HG03521 (cell line): ENCODE results near the gene HIGD1A.
A peak's percentile ranks its signal among the peaks of the same experiment; 100 is the strongest.
"Not testable (repeated sequence)": the region's sequence is repeated elsewhere in the genome, so short reads cannot be mapped to it uniquely, and the experiment has no call there.

Experiments used
- ATAC-seq: cut with Tn5 transposase; IDR thresholded peaks from one replicate; pipeline ENCODE4 v1.9.1; 2021; ENCODE audit warnings: mild to moderate bottlenecking, moderate library complexity; ENCODE audit not compliant: unreplicated experiment

The HIGD1A gene

DNA sequence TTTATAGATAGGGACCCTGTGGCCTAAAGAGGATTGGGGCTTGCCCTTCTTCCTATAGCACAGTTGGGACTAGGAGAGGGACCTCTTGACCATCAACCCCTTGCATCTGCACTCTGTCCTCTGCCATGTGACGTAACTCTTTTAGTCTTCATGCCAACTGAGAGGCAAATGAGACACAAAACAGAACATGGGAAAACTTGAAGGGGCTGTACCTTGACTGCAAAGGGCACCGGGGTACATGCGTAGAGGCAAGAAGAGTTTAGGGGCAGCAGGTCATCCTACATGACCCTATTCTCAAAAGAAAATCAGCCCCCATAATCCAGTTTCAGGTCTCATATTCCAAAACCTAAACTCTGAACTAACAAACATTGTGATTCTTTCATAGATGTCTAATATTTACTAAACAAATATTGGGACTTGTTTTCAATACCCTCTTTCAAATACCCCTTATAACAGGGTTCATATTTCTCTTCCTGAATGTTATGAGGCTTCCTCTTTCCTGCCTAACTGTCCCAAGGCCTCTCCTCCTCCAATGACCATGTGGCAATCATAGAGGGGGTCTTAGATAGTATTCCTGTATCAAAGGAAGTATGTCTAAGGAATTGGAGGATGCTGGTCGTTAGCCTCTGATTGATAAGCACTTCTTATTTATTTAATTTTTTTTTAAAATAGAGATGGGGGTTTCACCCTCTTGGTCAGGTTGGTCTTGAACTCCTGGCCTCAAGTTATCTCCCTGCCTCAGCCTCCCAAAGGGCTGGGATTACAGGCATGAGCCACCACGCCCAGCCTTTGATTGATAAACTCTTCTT lies 25.5 kb upstream of the HIGD1A start:
- ATAC-seq, result no peak

DNA sequence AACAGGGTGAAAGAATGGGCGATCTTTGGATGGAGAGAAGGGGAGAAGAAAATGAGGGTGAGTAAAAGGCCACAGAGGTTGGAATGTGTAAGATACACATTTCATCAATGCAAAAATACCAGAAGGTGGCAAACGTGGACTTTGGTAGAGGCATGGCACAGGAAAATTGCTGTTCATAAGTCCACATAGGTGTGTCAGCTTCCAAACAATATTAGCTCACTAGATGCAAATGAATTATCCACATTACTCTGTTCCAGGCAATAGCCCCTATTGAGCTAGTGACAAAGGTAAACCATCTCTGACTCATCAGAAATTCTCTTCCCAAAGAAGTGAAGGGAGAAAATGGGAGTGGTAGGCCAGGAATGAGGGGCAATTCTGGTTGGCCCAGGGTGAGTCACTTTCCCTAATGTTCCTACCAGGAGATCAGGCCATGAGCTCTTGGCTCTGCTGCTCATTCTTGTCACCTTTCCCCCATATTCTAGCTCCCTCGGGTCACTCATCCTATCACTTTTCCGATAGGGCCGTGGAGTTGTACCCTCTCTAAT lies 24.9 kb upstream of the HIGD1A start:
- ATAC-seq, result no peak

DNA sequence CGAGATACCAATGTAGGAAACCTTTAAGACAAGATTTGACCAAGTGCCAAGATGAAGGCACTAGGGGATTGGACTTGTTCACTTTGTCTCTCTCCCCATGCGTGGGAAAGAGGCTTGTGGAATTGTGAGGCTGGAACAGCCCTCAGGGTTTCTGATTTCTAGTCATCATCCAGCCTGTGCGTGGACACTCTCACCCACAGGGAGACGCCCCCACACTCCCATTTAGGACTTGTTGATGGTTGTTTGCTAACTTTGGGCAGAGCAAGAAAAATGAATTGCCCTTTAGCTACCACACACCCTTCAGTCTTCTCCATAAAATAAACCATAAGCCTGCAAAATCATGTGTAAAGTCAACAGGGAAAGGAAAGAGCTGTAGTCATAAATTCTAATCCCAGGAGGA lies 23.4 kb upstream of the HIGD1A start:
- no peak for ATAC-seq

DNA sequence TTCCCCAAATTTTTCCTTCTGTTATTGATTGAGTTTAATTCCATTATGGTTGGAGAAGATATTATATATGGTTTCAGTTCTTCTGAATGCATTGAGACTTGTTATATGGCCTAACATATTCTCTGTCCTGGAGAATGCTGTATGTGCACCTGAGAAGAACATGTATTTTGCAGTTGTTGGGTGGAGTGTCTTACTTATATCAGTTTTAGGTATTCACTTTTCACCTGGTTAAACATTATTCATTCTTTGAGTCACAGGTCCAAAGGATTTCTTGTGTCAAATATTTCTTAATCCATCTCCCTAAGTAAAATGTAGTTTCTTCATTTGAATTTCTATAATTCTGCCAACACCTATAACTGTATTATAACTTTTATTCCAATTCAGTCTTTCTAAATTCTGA lies 22.7 kb upstream of the HIGD1A start:
- no peak for ATAC-seq

DNA sequence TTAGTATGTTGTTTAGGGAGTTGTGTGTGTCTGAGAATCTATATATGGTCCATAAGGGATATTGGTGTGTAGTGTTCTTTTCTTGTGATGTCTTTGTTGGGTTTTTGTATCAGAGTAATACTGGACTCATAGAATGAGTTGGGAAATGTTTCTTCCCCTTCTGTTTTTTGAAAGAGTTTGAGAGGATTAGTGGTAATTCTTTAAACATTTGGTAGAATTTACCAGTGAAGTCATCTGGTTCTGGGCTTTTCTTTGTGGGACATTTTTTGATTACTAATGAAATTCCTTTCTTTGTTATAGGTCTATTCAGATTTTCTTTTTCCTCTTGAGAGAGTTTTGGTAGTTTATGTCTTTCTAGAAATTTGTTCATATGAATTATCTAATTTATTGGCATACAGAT lies 21.9 kb upstream of the HIGD1A start:
- no peak for ATAC-seq

DNA sequence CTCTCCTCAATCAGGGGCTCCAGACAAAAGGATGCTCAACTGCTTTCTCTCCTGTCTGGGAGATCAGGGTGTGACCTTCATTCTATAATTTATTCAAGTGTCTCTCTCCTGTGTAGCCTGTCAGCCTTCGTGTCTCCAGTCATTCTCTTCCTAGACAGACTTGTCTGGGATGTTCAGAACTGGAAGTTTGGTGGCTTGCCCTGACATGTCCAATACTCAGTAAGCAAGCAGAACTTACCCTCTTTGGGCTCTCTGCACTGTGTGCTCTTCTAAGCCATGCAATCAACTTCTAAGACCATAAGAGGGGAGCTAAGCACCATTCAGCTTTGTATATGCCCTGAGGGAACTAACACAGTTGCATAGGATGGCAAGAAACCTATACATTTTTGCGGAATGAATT lies 19.1 kb upstream of the HIGD1A start:
- ATAC-seq, result no peak

DNA sequence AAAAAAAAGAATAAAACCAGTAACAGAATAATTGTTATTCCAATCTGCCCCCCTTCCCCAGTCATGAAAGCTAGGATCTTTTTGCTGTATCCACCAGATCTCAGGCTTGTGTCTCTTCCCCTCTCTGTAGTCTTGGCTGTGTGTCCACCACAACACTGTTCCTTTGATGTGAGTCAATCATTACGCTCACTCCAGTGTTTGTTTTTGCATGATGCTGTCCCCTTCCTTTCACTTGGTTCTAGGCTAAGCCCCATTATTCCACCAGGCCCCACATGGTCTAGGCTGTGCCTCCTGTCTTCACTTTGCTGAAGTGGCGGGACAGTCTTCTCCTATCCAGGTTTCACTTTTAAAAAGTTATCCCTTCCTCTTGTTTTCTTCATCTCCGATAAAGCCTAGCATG lies 18.5 kb upstream of the HIGD1A start:
- no peak for ATAC-seq

DNA sequence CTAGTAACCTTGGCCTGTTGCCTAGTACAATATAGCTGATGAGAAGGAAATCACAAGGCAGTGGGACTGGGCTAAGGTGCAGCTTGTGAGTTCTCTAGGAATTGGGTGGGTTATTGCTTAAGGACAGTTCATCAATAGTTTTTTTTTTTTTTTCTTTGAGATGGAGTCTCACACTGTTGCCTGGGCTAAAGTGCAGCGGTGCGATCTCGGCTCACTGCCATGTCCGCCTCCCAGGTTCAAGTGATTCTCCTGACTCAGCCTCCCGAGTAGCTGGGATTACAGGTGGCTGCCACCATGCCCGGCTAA lies 16.4 kb upstream of the HIGD1A start:
- no peak for ATAC-seq

DNA sequence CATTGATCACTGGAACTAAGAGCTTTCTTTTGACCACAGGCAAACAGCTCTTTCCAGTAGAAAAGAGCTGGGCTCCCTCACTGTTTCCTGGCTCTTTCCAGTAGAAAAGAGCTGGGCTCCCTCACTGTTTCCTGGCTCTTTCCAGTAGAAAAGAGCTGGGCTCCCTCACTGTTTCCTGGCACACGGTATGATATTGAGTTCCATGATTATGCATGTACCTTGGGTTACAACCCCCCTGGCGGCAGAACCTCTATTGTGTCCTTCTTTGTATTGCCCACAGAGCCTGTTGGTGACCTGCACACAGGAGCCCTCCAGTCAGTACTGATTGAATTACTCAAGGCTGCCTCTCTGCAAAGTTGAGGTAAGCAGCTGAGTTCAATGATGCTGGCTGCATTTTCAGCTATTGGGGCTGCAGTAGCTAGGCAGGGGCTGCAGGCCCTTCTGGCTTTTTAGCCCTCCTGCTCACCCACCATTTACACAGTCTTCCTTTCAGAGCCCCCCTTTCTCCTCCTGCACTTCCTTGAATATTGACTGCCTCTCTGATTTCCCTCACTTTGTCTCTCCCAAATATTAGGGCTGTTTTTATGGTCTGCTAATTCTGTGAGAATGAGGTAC lies 15.2 kb upstream of the HIGD1A start:
- ATAC-seq, result no peak

DNA sequence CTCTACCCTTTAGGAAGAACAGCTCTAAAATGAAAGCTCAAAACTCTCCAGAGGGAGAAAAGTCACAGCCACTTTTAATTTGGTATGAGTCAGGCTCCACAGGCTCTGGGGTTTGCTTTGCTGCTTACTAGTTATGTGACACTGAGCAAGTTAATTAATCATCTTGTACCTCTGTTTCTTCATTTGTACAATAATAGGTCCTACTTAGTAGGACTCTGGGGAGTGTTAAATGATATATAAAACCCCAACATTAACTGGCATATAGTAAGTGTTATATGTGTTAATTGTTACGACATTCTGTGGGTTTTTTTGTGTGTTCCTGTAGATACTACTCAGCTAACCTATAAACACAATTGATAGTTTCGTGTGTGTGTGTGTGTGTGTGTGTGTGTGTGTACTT lies 11.5 kb upstream of the HIGD1A start:
- no peak for ATAC-seq

DNA sequence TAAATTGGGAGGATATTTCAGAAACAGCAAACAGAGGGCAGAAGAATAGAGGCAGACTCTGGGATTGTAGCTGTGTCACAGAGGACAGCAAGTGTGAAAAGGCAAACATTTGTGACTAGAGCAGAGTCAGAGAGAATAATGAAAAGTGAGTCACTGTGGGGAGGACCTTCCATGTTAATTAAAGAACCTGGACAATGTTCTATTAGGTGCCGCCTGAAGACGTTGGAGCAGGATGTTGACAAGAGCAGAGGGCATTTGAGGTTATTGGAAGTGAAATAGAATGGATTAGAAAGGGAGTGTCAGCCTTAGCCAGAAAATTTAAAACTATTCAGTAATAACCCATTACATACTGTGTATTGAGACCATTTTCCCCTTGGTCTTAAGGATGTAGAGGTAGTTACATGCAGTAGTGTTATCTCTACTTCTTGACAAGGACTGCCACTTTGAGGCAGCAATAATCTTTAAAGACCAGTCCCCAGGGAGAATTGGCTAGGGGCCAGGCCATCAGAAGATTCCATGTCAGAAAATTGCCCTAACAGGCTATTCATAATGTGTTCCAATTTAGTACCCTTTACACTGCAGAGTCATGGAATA lies 10.7 kb upstream of the HIGD1A start:
- no peak for ATAC-seq

DNA sequence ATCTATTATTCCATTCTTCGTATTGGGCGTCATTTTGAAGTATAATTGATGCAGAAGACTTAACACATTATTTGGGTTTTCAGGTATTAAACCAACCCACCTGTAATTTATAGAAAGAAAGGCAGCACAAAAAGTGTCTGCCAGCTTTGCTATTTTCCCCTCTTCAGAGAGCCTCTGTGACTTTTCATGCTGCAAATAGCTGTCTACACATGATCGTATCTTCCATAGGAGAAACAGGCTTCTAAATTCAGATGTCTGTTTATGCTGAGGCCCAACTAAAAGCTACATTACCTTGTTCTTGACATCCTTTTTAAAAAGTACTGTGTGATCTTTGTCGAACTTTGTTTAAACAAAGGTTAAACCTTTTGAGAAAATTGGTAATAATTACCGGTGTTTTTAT lies 10.0 kb upstream of the HIGD1A start:
- no peak for ATAC-seq

DNA sequence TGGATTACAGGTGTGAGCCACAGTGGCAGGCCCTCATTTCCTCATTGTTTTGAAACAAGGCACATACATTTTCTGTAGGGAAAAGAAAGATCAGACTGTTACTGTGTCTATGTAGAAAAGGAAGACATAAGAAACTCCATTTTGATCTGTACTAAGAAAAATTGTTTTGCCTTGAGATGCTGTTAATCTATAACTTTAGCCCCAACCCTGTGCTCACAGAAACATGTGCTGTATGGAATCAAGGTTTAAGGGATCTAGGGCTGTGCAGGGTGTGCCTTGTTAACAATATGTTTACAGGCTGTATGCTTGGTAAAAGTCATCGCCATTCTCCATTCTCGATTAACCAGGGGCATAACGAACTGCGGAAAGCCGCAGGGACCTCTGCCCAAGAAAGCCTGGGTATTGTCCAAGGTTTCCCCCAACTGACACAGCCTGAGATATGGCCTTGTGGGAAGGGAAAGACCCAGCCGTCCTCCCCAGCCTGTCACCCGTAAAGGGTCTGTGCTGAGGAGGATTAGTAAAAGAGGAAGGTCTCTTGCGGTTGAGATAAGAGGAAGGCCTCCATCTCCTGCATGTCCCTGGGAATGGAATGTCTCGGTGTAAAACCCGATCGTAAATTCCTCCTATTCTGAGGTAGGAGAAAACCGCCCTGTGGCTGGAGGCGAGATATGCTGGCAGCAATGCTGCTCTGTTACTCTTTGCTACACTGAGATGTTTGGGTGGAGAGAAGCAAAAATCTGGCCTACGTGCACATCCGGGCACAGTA lies 7.0 kb upstream of the HIGD1A start:
- not testable (repeated sequence) for ATAC-seq

DNA sequence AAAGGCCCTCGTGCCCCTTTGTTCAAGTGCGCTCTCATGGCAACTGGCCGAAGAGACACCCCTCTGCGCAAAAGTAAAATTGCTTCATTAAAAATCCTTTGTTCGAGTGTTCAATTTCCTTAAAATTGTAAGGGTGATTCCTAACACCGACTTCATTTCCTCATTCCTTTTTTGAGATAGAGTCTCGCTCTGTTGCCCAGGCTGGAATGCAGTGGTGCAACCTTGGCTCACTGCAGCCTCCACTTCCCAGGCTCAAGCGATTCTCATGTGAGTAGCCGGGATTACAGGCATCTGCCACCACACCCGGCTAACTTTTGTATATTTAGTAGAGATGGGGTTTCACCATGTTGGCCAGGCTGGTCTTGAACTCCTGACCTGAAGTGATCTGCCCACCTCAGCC lies 6.4 kb upstream of the HIGD1A start:
- not testable (repeated sequence) for ATAC-seq

DNA sequence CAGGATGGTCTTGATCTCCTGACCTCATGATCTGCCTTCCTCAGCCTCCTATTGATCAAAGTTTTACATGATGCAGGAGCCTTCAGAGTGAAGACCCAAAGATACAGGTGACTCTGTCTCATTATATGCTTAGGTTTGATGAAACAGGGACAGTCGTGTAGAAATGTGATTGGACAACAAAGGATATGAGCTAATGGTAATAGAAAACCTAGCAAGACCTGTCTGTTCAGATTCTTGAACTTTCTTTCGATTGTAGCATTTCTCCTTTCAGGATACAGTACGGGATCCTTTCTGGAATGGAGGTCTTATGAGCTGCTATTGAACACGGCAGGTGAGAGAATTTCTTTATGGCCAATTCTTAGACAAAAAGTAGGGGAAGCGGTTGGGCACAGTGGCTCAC lies 4.9 kb upstream of the HIGD1A start, which contains the start of gene ACKR2:
TSS of gene ACKR2 (plus strand) at position 244 of the 400 bp plus-strand sequence. CDS start 55,058 bp downstream, outside the sequence.
- no peak for ATAC-seq

DNA sequence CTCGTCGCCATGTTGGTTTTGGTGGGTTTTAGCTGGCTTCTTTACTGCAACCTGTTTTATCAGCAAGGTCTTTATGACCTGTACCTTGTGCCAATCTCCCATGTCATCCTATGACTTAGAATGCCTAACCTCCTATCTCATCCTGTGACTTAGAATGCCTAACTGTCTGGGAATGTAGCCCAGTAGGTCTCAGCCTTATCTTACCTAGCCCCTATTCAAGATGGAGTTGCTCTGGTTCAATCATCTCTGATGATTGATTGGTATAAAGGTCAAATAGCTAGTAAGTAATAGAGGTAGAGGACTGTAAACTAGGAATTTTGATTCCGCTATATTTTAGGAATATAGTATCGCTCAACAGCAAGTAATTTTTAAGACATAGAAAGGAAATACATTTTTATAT lies 3.6 kb upstream of the HIGD1A start:
- ATAC-seq, result no peak

DNA sequence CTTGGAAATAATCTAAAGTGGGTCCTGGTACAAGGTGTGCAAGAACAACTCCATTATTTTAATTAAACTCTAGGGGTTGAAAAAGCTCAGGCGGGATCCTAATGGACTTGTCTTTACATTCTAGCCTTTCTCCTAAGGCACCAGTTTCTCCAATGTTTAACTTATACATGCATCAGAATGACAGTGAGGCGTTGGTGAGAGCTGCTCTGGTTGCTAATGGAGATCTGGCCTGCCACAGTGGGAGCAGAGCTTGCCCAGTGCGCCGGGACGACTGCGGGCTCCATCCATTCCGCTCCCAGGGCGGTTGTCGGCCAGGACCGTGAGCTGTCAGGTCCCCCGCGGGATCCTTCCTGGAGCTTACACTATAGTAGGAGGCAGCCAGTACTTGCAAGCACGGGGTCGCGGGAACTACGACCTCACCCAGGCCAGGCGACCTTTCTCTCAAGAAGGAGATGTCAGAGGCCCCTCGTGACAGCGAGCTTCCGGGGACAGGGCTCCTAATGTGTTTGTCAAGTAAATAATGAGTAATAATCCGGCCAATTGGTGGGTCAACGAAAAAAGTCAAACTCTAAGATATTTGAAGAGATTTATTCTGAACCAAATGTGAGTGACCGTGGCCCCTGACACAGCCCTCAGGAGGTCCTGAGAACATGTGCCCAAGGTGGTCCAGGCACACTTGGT lies 991 bp upstream of the HIGD1A start:
- no peak for ATAC-seq

DNA sequence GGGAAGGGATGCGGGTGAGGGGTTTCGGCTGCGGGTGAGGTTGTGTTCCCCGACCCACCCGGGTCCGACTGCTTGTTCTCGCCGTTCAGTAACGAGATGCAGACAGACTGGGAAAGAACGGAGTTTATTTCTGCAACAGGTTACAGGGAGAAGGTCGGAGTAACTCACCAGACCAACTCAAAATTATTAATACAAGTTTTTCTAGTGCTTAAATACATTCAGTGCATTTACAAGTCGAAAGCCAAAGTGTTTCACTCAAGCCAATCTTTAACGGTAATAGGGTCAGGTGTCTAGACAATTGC lies 492 bp upstream of the HIGD1A start:
- no peak for ATAC-seq

DNA sequence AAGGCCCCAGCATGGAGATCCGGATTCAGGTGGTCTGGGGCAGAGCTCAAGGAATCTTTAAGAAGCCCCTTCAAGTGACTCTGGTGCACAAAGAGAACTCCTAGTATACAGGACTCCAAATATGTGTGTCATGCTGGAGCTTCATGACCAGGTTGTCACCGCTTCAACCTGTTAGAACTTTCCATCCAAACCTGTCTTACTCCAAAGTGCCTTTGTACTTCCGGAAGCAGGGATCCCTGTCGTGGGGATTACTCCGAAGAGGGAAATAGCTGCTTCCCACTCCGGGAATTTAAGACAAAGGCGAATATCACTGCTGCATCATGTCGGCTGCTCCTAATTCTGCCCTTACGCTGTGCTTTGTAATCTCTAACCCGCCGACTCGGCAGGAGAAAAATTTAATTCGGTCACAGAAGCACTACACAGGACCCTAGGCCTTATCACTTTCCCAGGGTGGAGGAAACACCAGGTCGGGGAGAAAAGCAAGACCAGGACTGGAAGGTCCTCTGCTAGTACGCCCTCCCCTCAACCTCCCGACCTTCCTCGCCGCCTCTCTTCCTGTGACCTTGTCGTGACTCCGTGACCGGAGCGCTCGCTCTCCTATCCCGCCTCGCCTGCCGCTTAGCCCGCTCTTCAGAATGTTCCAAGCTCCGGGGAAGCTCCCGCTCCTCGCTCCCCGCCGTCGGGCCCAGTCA lies 730 bp downstream of the HIGD1A start:
- ATAC-seq, result peak; percentile 23

DNA sequence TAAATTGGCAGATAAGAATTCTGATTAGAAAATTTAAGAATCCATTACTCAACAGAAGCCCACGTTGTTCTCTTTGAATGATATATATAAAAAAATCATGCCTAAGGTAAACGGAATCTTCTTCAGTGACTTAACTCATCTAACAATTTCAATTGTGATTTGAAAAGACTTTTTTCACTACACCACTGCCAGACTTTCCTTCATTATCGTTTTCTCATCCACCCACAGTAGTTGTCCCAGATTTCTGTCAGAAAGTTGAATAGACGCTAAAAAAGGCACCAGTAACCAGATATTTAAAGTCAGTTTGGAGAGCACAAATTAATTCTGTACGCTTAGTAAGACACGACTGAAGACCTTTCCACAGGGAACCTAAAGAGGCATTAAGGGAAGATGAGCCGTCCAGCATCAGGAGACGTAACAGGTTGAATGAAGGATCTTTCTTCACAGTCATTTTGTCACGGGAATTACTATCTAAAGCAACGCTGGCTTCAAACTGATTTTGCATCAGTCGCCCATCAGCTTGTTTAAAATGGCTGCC lies 1.3 kb downstream of the HIGD1A start:
- ATAC-seq, result no peak
